ENCODE results near the gene CCDC148. TPM values are rescaled to one million over a fixed set of nuclear protein-coding genes. Genes with fewer than 3 reads are reported as not detected.

CCDC148 gene
- total RNA-seq, 1 donor from 2014 or later = 1.2 TPM

DNA sequence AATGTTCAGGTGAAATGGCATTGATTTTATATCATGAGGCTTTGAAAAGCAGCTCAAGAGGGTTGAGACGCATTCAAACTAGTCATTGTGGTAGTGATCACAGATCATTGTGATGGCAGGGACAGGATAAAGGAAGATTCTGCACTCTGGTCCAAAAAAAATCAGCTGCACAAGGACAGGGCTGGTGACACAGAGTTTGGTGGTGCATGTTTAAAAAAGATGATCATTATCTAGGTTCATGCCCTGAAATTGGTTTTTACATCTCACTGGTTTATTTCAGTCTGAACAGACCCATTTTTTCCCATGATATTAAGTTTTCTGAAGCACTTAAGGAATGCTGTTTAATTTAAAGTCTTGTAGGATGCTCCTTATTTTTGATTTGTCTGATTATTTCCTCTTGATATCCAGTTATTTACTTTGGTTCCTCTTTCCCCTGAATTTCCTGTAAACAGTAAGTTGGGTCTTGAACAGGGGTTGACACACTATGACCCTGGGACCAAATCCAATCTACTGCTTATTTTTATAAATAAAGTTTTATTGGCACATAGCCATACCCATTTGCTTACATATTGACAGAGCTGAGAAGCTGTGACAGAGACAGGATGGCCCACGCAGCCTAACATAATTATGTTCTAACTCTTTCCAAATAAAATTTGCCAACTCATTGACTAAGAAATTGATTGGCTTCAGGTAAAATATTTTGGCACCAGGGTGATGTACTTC lies 256.5 kb downstream of the CCDC148 start:
- Histone ChIP-seq H3K4me3 (no peak overlapping the region), H3K27me3 (no peaks in the 10 kb centered on the region), H3K36me3 (no peaks in the 10 kb centered on the region), H3K27ac (no peak overlapping the region), H3K9me3 (no peaks in the 10 kb centered on the region), H3K4me1 (peaks cover 8% of the 10 kb centered on the region)
- DNase-seq (no peak), ATAC-seq (no peak)
- intact Hi-C loops (cut with DNase I) = no loop called here
- TF ChIP-seq CTCF (IDR thresholded peaks at IDR 0.05) = no peak

DNA sequence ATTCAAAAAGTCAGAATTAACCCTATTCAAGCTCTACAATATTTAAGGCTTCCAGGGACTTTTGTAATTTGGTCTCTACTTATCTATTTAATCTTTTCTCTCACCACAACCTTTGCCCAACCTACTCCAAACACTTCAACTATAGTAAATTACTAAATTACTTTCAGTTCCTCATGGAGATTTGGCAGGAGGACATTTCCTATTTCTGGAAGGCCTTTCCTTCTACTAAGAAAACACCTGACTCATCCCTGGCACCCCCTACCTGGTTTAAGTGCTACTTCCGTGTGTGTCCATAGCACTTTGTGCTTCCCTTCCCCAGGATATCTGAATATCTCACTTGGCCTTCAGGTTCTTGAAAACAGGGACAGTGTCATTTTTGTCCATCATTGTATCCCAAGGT lies 258.6 kb downstream of the CCDC148 start:
- peaks cover 8% of the 10 kb centered on the region for H3K4me1 ChIP-seq
- TF ChIP-seq CTCF (IDR thresholded peaks at IDR 0.05) = no peak
- intact Hi-C loops (cut with DNase I) = no loop called here
- ATAC-seq (peak; percentile 59), DNase-seq (no peak)
- H3K9me3 ChIP-seq = no peaks in the 10 kb centered on the region
- no peak overlapping the region for H3K4me3 ChIP-seq
- no peak overlapping the region for H3K27ac ChIP-seq
- no peaks in the 10 kb centered on the region for H3K36me3 ChIP-seq
- no peaks in the 10 kb centered on the region for H3K27me3 ChIP-seq

GRCh38 chr2:158194229-158194628 lies 262.3 kb downstream of the CCDC148 start:
- H3K36me3 ChIP-seq = no peaks in the 10 kb centered on the region
- H3K27me3 ChIP-seq = no peaks in the 10 kb centered on the region
- intact Hi-C loops (cut with DNase I) = no loop called here
- H3K9me3 ChIP-seq = no peaks in the 10 kb centered on the region
- TF ChIP-seq CTCF (IDR thresholded peaks at IDR 0.05) = no peak
- DNase-seq (no peak), ATAC-seq (no peak)
- H3K4me1 ChIP-seq = peaks cover 8% of the 10 kb centered on the region
- H3K4me3 ChIP-seq = no peak overlapping the region
- H3K27ac ChIP-seq = no peak overlapping the region

GRCh38 chr2:158192515-158193443 lies 263.8 kb downstream of the CCDC148 start:
- Histone ChIP-seq H3K36me3 (no peaks in the 10 kb centered on the region), H3K4me3 (no peak overlapping the region), H3K27ac (no peak overlapping the region), H3K4me1 (peaks cover 8% of the 10 kb centered on the region), H3K9me3 (no peaks in the 10 kb centered on the region), H3K27me3 (no peaks in the 10 kb centered on the region)
- intact Hi-C loops (cut with DNase I) = no loop called here
- DNase-seq (no peak), ATAC-seq (no peak)
- no peak for TF ChIP-seq CTCF (IDR thresholded peaks at IDR 0.05)

DNA sequence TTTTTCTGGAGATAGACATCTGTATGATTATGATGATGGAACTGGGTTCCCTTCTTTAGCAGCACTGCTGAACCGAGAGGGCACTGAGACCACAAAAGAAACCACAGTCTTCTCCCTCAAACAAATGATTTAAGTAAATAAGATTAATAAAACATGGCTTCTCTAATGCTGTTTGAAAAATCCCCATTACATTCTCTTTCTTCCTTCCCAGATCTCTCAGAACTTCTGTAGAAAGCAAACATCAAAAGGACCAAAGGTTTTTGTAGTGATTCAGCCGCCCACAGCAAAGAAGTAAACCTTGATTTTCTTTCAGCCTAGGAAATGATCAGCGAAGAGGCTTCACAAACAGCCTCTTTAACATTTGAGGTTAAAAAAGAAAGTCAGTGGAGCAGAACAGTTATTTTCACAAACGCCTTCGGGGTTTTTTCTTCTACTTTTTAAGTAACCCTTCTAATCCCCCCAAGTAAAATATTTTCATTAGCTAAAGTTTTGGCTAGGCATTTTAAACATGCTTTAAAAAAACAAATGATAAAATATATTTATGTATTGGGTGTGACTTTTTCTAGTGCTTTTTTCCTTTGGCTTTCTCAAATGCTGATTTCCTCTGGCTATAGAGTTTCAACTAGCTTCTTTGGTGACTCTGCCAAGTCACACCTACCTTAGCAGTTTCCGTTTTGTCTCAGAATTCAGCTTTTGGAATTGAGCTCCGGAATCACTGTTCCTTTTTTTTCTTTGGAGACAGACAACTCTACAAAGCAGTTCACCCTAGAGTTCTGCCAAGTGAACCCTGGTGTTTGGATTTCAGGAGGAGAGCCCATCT lies 265.3 kb downstream of the CCDC148 start:
- no peaks in the 10 kb centered on the region for H3K9me3 ChIP-seq
- peak overlapping the region; percentile 31 for H3K4me3 ChIP-seq
- no peak for DNase-seq
- H3K27ac ChIP-seq = peak overlapping the region; percentile 38
- no peaks in the 10 kb centered on the region for H3K4me1 ChIP-seq
- no peaks in the 10 kb centered on the region for H3K27me3 ChIP-seq
- no peak for TF ChIP-seq CTCF (IDR thresholded peaks at IDR 0.05)
- intact Hi-C loops (cut with DNase I) = no loop called here
- no peaks in the 10 kb centered on the region for H3K36me3 ChIP-seq
- no peak for ATAC-seq
